Myocyte (in vitro differentiated cells): ENCODE results near the gene CACNA1A. TPM values are rescaled to one million over a fixed set of nuclear protein-coding genes. Genes with fewer than 3 reads are reported as not detected.
"Not testable (repeated sequence)": the region's sequence is repeated elsewhere in the genome, so short reads cannot be mapped to it uniquely, and the experiment has no call there.

Experiments used
- DNase-seq: peaks from one replicate; pipeline ENCODE4 v3.0.0-alpha.2; 2012; ENCODE audit warnings: low read depth
- total RNA-seq: library from RNA; depleted of rRNA; stranded (reverse); fragments of >200 nt; gene quantifications from 2 replicates; pipeline ENCODE4 v1.2.3, GENCODE V29; 2014

CACNA1A gene
- total RNA-seq, 1 donor from 2014 or later = 0.19 TPM

- DNase-seq = no peak
Observed at GRCh38 chr19:13427273-13428051, 78.8 kb downstream of the CACNA1A start.

- not testable (repeated sequence) for DNase-seq
Observed at GRCh38 chr19:13425875-13426274, 80.4 kb downstream of the CACNA1A start.

GRCh38 chr19:13425151-13425550, 81.1 kb downstream of the CACNA1A start:
- no peak for DNase-seq

GRCh38 chr19:13420780-13421179, 85.5 kb downstream of the CACNA1A start:
- DNase-seq = no peak

- no peak for DNase-seq
Observed at GRCh38 chr19:13417054-13417453, 89.2 kb downstream of the CACNA1A start.

- no peak for DNase-seq
Observed at GRCh38 chr19:13411899-13412298, 94.4 kb downstream of the CACNA1A start.

- DNase-seq = no peak
Observed at GRCh38 chr19:13410946-13411345, 95.3 kb downstream of the CACNA1A start.

- DNase-seq = no peak
Observed at GRCh38 chr19:13408889-13409518, 97.3 kb downstream of the CACNA1A start.

- DNase-seq = no peak
Observed at GRCh38 chr19:13404236-13404635, 102.0 kb downstream of the CACNA1A start.

GRCh38 chr19:13401388-13401787, 104.9 kb downstream of the CACNA1A start:
- no peak for DNase-seq

- no peak for DNase-seq
Observed at GRCh38 chr19:13400296-13400695, 106.0 kb downstream of the CACNA1A start.

- DNase-seq = no peak
Observed at GRCh38 chr19:13399746-13400145, 106.5 kb downstream of the CACNA1A start.

- DNase-seq = peak; percentile 30
Observed at GRCh38 chr19:13398780-13399726, 107.2 kb downstream of the CACNA1A start.

GRCh38 chr19:13398182-13398581, 108.1 kb downstream of the CACNA1A start:
- no peak for DNase-seq

GRCh38 chr19:13396250-13397080, 109.8 kb downstream of the CACNA1A start:
- DNase-seq = peak; percentile 69

- DNase-seq = no peak
Observed at GRCh38 chr19:13382633-13382938, 123.7 kb downstream of the CACNA1A start.

- no peak for DNase-seq
Observed at GRCh38 chr19:13381827-13382632, 124.2 kb downstream of the CACNA1A start.

GRCh38 chr19:13376537-13376936, 129.7 kb downstream of the CACNA1A start:
- no peak for DNase-seq

- no peak for DNase-seq
Observed at GRCh38 chr19:13373599-13373998, 132.7 kb downstream of the CACNA1A start.

- no peak for DNase-seq
Observed at GRCh38 chr19:13370948-13371347, 135.3 kb downstream of the CACNA1A start.
